GM19324 (cell line): ENCODE results near the gene MYO10.
"Not testable (repeated sequence)": the region's sequence is repeated elsewhere in the genome, so short reads cannot be mapped to it uniquely, and the experiment has no call there.

Experiments
- ATAC-seq: cut with Tn5 transposase; IDR thresholded peaks from one replicate; pipeline ENCODE4 v1.9.1; 2021; ENCODE audit warnings: mild to moderate bottlenecking, moderate library complexity; ENCODE audit not compliant: unreplicated experiment, low FRiP score

Gene MYO10

GRCh38 chr5:16831326-16831725 lies 104.8 kb downstream of the MYO10 start:
- not testable (repeated sequence) for ATAC-seq

DNA sequence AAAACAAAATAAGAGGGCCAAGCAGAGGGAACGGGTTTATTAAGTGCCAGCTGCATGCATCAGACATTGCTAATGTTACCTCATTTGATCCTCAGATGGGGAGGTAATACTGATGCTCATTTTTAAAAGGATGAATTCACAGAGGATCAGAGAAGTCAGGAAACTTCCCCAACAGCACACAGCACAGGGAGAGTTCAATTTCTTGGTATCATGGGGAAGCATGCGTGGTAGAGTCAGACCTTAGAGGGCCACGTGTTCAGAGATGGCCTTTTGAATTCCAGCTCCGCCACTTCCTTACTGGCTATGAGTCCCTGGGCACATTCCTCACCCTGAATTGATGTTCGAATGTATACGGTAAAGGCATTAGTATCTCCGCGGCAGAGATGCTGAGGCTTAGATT lies 108.3 kb downstream of the MYO10 start:
- no peak for ATAC-seq

- no peak for ATAC-seq
Observed at GRCh38 chr5:16826379-16827125, 109.5 kb downstream of the MYO10 start.

DNA sequence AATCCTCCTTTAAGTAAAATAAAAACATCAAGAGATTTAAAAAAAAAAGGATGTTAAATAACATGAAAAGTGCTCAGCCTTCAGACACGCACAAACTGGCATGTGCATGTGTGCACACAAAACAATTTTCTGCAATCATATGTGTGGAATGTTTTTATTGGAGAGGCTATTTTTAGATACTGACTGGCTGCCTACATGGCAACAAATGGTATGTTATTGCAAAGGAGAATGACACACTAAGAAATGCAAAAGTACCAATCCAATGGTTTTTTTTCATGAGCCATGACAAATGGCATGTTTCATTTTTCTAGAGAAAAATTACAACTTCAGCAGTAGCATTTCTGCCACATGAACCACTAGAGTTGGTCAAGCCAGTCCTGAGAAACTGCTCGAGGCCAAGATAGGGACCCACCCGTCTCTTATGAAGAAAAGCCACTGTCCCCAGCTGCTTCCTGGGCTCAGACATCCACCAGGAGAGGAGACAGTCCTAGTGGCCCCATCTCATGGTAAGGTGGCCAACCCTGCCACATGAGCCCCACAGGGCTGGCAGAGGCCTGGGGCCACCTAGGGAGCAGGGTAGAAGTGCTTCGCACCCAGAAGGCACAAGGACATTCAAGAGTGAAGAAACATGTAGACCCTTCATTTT lies 116.4 kb downstream of the MYO10 start:
- ATAC-seq = no peak

- no peak for ATAC-seq
Observed at GRCh38 chr5:16815432-16815831, 120.7 kb downstream of the MYO10 start.

- no peak for ATAC-seq
Observed at GRCh38 chr5:16812911-16813310, 123.2 kb downstream of the MYO10 start.

- ATAC-seq = no peak
Observed at GRCh38 chr5:16812448-16812847, 123.6 kb downstream of the MYO10 start.

GRCh38 chr5:16810208-16810854 lies 125.8 kb downstream of the MYO10 start:
- no peak for ATAC-seq

DNA sequence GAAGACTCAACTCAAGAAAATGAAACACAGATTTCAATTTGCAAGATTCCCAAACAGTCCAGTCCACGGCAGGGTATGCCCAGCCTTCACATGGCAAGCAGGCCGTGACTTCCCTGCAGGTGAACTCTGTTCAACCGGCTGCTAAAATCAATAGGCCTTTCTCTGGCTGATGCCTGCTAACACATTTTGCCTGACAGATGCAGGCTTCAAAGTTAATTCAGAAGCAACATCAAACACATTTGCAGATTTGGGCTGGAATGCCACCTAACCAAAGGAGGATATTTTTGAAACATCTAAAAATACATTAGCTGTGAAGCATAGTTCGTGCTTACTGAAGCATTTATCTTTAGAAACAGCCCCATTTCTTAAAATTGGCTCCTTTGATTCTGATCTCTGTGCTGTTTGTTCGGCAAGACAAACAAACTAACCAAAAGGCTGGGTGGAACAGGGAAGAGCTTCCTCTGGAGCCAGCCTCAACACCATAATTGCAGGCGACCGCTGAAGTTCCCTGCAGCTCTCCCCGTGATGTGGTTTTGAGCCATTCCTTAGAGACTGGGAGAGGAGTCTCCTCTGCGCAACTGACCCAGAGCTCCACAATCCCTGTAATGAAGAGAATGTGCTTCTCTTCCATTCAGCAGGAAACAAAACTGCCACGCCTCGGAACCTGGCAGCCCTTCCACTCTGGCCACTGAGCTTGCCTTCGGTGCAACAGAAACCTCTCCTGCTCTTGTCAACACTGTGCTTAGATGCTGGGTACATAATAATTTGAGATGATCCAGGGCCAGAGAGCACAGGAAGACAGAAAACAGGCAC lies 126.5 kb downstream of the MYO10 start:
- ATAC-seq = no peak

DNA sequence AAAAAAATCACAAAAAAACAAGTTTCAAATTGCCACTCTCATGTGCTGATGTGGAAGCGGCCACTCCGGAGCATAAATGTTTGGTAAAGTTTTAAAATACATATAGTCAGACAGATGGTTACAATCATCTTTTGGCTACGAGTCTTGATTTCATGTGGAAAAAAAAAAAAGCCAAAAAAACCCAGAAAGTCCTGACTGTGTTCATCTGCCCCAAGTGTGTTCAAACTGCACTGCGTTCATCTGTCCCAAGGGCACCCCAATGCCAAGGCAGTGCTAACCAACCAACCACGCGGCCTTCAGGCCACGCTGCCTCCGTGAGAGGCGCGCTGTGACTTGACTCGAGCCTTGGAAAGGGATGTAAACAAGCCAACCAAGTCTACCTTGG lies 127.1 kb downstream of the MYO10 start:
- no peak for ATAC-seq

GRCh38 chr5:16808021-16808420 lies 128.1 kb downstream of the MYO10 start:
- no peak for ATAC-seq

GRCh38 chr5:16807547-16807864 lies 128.6 kb downstream of the MYO10 start:
- no peak for ATAC-seq

DNA sequence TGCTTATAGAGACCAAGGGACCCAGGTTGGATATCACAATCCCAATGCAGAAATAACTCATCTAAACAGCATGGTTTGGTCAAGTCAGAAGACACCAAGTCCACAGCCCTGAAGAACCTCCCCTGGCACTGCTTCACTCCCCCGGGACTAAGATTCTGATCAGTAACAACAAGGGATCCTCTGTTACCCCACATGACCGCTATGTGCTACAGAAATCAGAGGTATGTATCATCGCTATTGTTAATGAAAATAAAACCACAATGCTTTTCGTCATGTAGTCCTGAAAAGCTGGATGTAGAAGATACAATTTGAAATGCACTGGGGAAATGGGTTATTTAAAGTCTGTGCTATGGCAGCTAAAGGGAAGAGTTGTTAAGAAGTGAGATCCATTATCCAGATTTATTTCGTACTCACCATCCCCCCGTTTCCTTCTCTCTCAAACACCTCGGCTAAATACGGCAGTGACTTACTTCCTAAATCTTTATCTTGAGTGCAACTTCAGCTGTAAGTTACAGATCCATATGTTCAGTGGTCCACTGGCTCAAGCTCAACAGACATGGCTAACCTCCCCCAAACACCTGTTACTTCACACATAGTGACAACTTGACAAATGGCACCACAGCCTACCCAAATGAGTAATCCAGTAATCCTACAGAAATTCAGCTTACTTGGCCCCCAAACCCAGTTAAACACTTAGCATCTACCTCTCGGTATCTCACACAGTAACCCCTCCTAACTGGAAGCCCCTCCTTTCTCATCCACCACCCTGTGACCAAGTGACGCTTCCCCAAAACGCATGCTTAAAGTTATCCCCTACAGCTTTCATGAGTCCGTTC lies 129.2 kb downstream of the MYO10 start:
- ATAC-seq = no peak

DNA sequence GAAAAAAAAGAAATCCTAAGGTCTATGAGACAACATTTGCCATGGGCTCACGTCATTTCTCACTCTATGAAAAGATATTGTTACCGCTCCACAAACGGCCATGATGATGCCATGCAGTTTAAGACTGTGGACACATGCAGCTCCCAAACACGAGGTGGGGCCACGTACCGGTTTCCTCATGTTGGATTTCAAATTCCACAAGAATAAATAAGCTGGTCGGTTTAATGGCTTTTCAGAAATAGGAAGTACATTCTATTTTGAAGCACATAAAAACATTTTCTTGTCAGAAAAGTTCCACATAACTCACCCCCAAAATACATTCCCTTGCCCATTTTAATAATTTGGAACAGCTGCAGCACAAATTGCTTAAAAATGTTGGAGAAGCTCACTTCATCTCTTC lies 130.6 kb downstream of the MYO10 start:
- ATAC-seq = no peak

- no peak for ATAC-seq
Observed at GRCh38 chr5:16803831-16804230, 132.3 kb downstream of the MYO10 start.

GRCh38 chr5:16800477-16800876 lies 135.6 kb downstream of the MYO10 start:
- no peak for ATAC-seq

- ATAC-seq = no peak
Observed at GRCh38 chr5:16799796-16800195, 136.3 kb downstream of the MYO10 start.

DNA sequence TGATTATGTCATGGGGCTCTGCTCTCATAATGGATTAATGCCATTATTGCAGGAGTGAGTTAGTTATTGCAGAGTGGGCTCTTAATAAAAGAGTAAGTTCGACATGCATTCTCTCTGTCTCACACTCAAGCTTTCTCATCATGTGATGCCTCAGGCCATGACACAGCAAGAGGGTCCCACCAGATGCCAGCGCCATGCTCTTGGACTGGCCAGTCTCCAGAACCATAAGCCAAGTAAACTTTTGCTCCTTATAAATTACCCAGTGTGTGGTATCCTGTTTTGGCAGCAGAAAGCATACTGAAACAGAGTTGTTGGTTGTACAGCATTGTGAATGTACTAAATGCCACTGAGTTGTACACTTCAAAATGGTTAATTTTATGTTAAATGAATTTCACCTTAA lies 138.1 kb downstream of the MYO10 start:
- no peak for ATAC-seq

DNA sequence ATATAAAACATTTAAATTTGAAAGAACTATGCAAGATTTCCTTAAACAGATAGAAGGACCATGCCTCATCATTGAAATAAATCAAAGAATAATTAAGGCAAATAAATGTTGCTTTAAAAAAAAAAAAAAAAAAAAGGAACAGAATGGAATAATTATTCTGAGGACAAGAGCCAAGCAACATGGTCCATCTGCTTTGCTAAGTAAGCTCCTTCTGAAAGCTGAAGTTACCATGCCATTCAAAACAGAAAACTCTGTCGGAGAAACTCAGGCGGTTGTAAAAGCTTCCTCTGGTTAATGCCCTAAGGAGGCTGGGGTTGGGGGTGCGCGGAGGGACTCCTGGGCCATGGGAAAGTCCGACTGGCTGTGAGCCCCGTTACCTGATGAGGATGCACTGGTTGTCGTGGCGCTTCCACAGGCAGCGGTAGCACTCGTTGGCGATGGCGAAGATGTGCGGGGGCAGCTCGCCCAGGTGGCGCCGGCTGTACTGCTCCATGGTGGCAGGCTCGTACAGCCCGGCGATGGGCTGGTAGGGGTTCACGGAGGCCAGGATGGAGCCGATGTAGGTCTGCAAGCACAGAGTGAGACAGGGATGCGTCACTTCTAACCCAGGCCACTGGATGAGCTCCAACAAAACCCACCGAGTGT lies 141.7 kb downstream of the MYO10 start:
- ATAC-seq = no peak
